Right cardiac atrium (tissue), 5 donors: ENCODE results near the gene MGST3. TPM values are rescaled to one million over a fixed set of nuclear protein-coding genes. Genes with fewer than 3 reads are reported as not detected.
"Not testable (repeated sequence)": the region's sequence is repeated elsewhere in the genome, so short reads cannot be mapped to it uniquely, and the experiment has no call there.

ENCODE experiments used
- ATAC-seq, 2 donors: fragments of 200-7000 bp; cut with Tn5 transposase; one replicate each; pipeline versions ENCODE4 v1.8.0 to v1.9.1; 2020; ENCODE audit warnings: moderate library complexity in 2 of 2, mild to moderate bottlenecking in 1 of 2
- DNase-seq, 3 donors: peaks; one replicate each; pipeline ENCODE4 v3.0.0-alpha.2; 2020
- H3K27ac ChIP-seq: one replicate; pipeline ENCODE4 v1.5.1; 2013; ENCODE audit warnings: mild to moderate bottlenecking, low read length, control low read depth, moderate library complexity
- H3K27me3 ChIP-seq: one replicate; pipeline ENCODE4 v1.6.1; 2013; ENCODE audit not compliant: control insufficient read depth, insufficient read depth
- H3K4me1 ChIP-seq: one replicate; pipeline ENCODE4 v1.6.1; 2013; ENCODE audit warnings: low read length; ENCODE audit not compliant: control insufficient read depth, insufficient read depth
- H3K4me3 ChIP-seq: one replicate; pipeline ENCODE4 v1.5.1; 2013; ENCODE audit warnings: low read length, control low read depth
- H3K9me3 ChIP-seq: one replicate; pipeline ENCODE4 v1.6.1; 2013; ENCODE audit warnings: low read length; ENCODE audit not compliant: control insufficient read depth
- WGBS: extraction: QIAGEN DNeasy Blood & Tissue Kit; methylation state at CpG from one replicate; pipeline ENCODE4 v1.1.7; 2013; 5-methylcytosine and 5-hydroxymethylcytosine counted together
- intact Hi-C, 4 donors: fragments of 100-400 bp; cut with DNase I; formaldehyde crosslinking; loops; one replicate each; pipeline versions ENCODE4 v1.11.0 to v1.14.0; 2022 to 2023
- polyA plus RNA-seq: library from polyadenylated mRNA; stranded (reverse); fragments of 200-250 nt; gene quantifications from one replicate; pipeline ENCODE4 v1.2.3, GENCODE V29; 2013
- total RNA-seq, 4 donors: library from RNA; stranded (reverse); fragmentation: NEBNext Ultra II Directional; extraction: Animal tissue kit (Norgen Biotek cat#: 25700); gene quantifications; one replicate each; pipeline ENCODE4 v1.2.1, GENCODE V29; 2021
- donor health status: healthy with polysubstance abuse.
- donor health status: DM: no; HTN: yes; CAD: no.
- donor health status: DM: no; HTN: no; CAD: no.
- donor health status: DM: no; HTN: yes; CAD: no; lungs with severe emphysema.
- donor health status: DM: yes; HTN: yes; CAD: no.

Gene MGST3
- total and polyA plus RNA-seq, 5 donors, result 444 to 805 (median 483) TPM

DNA sequence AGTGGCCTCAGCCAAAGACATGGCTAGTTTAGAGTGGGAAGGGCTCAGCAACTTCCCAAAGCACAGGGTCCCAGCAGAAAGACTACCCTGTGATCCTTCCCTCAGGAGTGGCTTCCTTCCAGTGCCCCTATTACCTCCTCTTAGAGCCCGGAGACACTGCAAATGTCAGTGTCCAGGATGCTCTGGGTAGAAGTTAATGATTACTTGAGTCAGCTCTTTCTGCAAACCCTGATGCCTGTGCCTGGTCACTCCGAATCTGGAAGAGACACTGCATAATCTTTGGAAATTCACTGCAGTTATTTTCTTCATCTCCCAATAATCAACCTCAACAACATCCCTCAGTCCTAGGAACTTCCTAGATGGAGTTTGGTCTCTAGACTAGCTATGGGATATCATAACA is 27.2 kb upstream of the MGST3 start:
- H3K4me1 ChIP-seq, result no peaks in the 10 kb centered on the region
- H3K27ac ChIP-seq, result no peak overlapping the region
- intact Hi-C loops, result loop anchor here in 2 of 4 donors (5.0 to 10.0 kb wide), 2 partner anchors 308 to 311 kb away; no protein-coding TSS in a partner anchor
- no peak for ATAC-seq
- H3K4me3 ChIP-seq, result no peak overlapping the region
- H3K27me3 ChIP-seq, result no peaks in the 10 kb centered on the region
- 77% methylated on average over 2 of the region's 2 CpGs for WGBS
- no peaks in the 10 kb centered on the region for H3K9me3 ChIP-seq
- DNase-seq, result no peak

DNA sequence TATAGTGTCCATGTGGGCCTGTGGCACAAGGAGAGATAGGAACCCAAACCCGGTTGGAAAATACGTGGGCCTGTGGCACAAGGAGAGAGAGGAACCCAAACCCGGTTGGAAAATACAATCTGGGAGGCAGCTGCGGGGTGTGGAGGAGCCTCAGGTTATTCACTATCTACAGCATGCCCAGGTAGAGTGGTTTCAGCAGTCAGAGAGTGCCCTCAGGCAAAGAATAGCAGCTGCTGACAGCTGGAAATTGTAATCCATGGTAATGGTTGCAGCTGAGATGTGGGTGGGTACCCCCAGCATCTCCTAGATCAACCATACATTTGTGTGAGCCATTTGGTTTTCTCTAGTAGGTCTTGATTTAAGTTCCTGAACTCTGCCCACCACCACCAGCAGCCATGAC is 25.8 kb upstream of the MGST3 start:
- DNase-seq (no peak), ATAC-seq (no peak)
- intact Hi-C loops, result loop anchor here in 2 of 4 donors (5.0 to 10.0 kb wide), 2 partner anchors 307 to 310 kb away; no protein-coding TSS in a partner anchor
- no peak overlapping the region for H3K4me3 ChIP-seq
- no peak overlapping the region for H3K27ac ChIP-seq
- no peaks in the 10 kb centered on the region for H3K9me3 ChIP-seq
- no peaks in the 10 kb centered on the region for H3K4me1 ChIP-seq
- no peaks in the 10 kb centered on the region for H3K27me3 ChIP-seq
- WGBS, result 93% methylated on average over 4 of the region's 4 CpGs

DNA sequence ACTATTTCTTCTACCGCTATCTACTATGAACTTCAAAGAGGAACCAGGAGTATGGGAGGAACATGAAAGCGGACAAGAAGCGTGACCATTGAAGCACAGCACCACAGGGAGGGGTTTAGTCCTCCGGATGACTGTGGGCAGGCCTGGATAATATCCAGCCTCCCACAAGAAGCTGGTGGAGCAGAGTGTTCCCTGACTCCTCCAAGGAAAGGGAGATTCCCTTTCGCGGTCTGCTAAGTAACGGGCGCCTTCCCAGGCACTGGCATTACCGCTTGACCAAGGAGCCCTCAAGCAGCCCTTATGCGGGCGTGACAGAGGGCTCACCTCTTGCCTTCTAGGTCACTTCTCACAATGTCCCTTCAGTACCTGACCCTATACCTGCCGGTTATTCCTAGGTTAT is 24.4 kb upstream of the MGST3 start:
- not testable (repeated sequence) for H3K4me1 ChIP-seq, H3K4me3 ChIP-seq, H3K27ac ChIP-seq, ATAC-seq, DNase-seq, H3K27me3 ChIP-seq, H3K9me3 ChIP-seq
- 82% methylated on average over 12 of the region's 12 CpGs for WGBS
- intact Hi-C loops, result loop anchor here in 2 of 4 donors (5.0 to 10.0 kb wide), 2 partner anchors 306 to 308 kb away; no protein-coding TSS in a partner anchor

DNA sequence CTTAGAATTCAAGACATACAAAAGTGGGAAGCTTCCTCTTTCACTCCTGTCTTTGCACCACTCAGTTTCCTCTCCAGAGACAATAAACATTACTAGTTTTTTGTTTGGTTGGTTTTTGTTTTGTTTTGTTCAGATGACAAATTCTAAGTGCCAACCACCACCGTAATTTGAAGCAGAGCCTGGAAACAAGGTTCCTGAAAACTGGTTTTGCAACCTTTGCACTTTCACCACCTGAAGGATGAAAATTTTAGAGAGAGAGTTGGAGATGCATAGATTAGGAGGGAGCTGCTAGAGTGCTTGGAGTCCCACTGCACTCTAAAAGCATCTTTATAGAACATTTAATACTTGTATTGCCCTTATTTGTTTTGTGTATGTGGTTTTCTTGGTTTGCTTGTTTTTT is 20.2 kb upstream of the MGST3 start:
- ATAC-seq, result no peak
- DNase-seq, result no peak
- 41% methylated on average over 1 of the region's 1 CpG for WGBS
- intact Hi-C loops, result no loop called here
- no peaks in the 10 kb centered on the region for H3K27me3 ChIP-seq
- no peaks in the 10 kb centered on the region for H3K4me1 ChIP-seq
- H3K9me3 ChIP-seq, result no peaks in the 10 kb centered on the region
- H3K27ac ChIP-seq, result no peak overlapping the region
- no peak overlapping the region for H3K4me3 ChIP-seq

DNA sequence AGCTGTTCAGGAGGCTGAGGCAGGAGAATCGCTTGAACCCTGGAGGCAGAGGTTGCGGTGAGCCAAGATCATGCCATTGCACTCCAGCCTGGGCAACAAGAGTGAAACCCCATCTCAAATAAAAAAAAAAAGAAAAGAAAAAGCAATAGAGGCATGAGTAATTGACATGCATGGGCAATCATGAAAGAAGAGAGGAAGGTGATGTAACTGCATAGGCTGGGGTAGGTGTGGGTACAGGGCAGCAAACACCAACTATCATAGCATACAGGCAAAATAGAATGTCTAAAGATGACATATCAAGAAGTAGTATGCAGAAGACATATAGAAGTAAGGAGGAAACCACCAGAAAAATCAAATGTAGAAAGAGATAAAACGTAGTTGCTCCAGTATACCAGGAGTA is 19.0 kb upstream of the MGST3 start:
- DNase-seq (no peak), ATAC-seq (no peak)
- no peak overlapping the region for H3K4me3 ChIP-seq
- no peaks in the 10 kb centered on the region for H3K9me3 ChIP-seq
- H3K27ac ChIP-seq, result no peak overlapping the region
- intact Hi-C loops, result no loop called here
- H3K27me3 ChIP-seq, result no peaks in the 10 kb centered on the region
- no peaks in the 10 kb centered on the region for H3K4me1 ChIP-seq
- WGBS, result 95% methylated on average over 3 of the region's 3 CpGs

DNA sequence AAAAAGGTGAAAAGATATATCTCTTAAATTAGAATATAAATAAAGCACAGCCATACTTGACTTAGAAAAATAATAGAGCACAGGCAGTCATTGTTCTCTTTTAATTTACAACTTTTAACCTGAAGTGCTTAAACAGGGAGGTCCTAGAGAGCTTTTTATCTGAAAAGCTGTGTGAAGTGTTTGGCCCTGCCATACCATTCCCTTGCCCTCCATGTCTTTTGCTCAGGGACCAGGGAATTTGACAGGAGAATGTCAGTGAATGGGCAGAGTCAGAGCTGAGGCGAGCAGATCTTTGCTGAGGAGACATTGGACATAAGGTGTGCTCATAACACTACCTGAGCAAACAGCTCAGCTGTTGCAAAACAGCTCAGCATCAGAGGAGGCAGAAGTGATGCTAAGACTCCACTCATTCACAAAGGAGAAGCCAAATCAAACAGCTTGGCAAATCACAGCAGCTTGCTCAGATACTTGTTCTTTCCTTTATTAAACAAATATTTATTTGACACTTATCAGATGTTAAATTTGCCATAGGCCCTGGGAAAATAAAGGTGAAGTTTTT is 14.9 kb upstream of the MGST3 start:
- H3K4me1 ChIP-seq, result no peaks in the 10 kb centered on the region
- H3K27me3 ChIP-seq, result no peaks in the 10 kb centered on the region
- H3K27ac ChIP-seq, result no peak overlapping the region
- WGBS, result 70% methylated on average over 1 of the region's 1 CpG
- ATAC-seq (no peak), DNase-seq (no peak)
- H3K9me3 ChIP-seq, result no peaks in the 10 kb centered on the region
- intact Hi-C loops, result no loop called here
- H3K4me3 ChIP-seq, result no peak overlapping the region

DNA sequence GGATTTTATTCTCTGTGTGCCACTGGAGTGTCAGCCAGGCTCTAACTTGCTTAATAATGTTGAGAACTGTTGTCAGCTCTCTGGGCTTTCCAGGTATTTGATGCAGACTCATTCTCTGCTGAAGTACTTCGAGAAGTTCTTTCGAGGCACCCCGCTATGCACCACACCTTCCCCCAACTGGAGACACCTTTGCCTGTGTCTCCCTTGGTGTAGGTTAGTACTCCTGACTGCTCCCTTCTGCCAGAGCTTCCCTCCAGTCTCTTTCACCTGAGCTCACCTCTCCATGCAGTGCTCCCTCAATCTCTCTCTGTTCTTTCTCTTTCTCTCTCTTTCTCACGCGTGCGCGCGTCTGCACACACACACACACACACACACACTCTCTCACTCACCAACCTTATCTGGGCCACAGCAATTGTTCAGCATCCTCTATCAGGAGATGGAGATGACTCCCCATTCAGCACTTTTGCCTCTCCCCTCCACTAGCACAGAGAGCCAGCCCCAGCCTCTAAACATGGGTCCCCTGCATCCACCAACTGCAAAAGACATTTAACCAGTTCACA is 14.0 kb upstream of the MGST3 start:
- Histone ChIP-seq H3K4me3 (no peak overlapping the region), H3K4me1 (no peaks in the 10 kb centered on the region), H3K9me3 (no peaks in the 10 kb centered on the region), H3K27me3 (no peaks in the 10 kb centered on the region), H3K27ac (no peak overlapping the region)
- WGBS, result 83% methylated on average over 8 of the region's 8 CpGs
- no peak for ATAC-seq
- DNase-seq, result no peak
- intact Hi-C loops, result no loop called here

DNA sequence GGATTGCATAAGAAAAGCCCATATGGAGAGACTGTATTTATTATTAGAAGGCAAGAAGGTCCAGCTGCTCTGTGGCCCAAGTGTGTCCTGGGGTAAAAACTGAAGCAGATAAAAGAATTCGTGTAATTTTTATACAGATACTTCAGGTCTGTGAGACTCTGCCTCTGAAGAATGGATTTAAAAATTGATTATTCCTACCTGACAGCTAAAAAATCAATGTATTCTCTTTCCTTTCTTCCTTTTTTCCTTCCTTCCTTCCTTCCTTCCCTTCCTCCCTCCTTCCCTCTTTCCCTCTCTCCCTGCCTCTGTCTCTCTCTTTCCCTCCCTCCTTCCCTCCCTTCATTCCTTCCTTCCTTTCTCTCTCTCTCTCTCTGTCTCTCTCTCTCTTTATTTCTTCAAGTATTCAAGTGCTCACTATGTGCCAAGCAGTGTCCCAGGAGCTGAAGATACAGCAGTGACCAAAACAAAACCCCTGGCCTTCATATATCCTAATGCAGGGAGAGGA is 11.3 kb upstream of the MGST3 start:
- no peak overlapping the region for H3K27ac ChIP-seq
- H3K9me3 ChIP-seq, result no peaks in the 10 kb centered on the region
- WGBS, result 48% methylated on average over 1 of the region's 1 CpG
- no peaks in the 10 kb centered on the region for H3K4me1 ChIP-seq
- intact Hi-C loops, result no loop called here
- H3K4me3 ChIP-seq, result no peak overlapping the region
- no peaks in the 10 kb centered on the region for H3K27me3 ChIP-seq
- ATAC-seq, result no peak
- no peak for DNase-seq

DNA sequence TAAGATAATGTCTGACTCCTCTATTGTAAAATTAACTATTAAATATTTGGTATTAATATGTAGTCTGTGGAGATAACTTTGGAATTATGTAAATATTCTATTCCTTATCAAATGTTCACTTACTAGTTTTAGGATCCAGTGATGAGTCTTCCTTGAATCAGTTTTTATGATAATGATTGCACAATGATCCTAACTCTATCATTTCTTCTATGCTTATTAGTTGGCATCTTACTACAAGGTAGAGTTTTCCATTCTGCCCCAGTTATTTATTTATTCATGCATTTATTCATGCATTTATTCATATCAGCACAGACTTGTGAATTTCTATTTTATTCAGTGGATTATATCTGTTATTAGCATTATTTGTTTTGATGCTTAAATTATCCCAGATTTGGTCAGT is 7.4 kb upstream of the MGST3 start:
- ATAC-seq (no peak), DNase-seq (no peak)
- Histone ChIP-seq H3K27ac (no peak overlapping the region), H3K4me1 (no peaks in the 10 kb centered on the region), H3K9me3 (no peaks in the 10 kb centered on the region), H3K4me3 (no peak overlapping the region), H3K27me3 (no peaks in the 10 kb centered on the region)
- intact Hi-C loops, result no loop called here

DNA sequence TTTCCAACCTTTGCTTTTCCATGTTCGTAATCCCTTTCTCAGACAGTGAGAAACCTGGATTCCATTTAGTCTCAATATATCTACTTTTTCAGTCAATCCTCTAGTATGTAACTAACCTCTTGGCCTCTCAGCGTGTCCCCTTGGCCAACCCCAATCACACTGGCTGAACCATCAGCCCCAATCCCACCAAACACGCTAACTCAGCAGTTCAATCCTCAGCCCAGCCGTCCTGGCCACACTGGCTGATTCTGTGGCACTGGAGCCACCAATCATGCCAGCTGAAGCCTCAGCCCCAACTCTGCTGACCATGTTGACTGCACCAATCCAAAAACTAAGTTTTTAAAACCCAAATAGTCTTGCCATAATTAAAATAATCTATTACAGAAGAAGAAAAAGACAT is 6.6 kb upstream of the MGST3 start:
- H3K27ac ChIP-seq, result no peak overlapping the region
- no peak overlapping the region for H3K4me3 ChIP-seq
- no peaks in the 10 kb centered on the region for H3K9me3 ChIP-seq
- ATAC-seq, result no peak
- 88% methylated on average over 4 of the region's 4 CpGs for whole genome bisulfite sequencing
- no peak for DNase-seq
- H3K27me3 ChIP-seq, result no peaks in the 10 kb centered on the region
- intact Hi-C loops, result no loop called here
- H3K4me1 ChIP-seq, result no peaks in the 10 kb centered on the region

DNA sequence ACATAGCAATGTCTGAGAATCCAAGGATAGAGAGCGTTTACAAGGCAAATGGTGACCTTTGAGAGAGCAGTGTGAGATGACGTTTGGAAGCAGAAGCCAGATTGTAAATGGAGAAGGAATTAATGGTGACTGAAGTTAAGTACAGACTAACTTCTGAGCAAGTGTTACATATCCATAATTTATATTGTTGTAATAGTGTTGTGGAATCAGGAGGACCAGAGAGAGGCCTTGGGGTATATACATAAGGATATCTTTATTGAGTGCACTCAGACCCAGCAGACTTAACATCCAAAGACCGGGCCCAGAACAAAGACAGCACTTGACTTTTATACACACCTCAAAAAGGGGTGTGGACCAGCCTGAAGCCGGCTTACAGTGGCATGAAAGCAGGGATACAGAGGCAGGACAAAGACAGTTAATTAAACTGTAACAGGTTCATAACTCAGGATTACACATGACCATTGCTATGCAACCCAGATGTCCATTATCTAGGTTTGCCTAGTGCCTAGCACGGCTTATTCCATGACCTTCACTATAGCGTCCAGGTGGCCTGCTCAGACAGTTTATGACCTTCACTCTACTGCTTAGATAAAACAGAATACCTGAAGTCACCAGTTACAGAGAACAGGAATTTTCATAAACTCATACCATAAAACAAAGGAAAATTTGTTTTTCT is 2.7 kb upstream of the MGST3 start:
- intact Hi-C loops, result no loop called here
- Histone ChIP-seq H3K9me3 (no peaks in the 10 kb centered on the region), H3K27ac (no peak overlapping the region), H3K27me3 (no peaks in the 10 kb centered on the region), H3K4me3 (no peak overlapping the region), H3K4me1 (peaks cover 2% of the 10 kb centered on the region)
- 73% methylated on average over 6 of the region's 6 CpGs for WGBS
- no peak for ATAC-seq
- no peak for DNase-seq
